HG03469 (cell line): Measurements from ENCODE around the gene MYF5.

Experiments
- ATAC-seq: cut with Tn5 transposase; IDR thresholded peaks from one replicate; pipeline ENCODE4 v1.9.1; 2021; ENCODE audit warnings: mild to moderate bottlenecking, moderate library complexity, moderate number of reproducible peaks; ENCODE audit not compliant: unreplicated experiment

MYF5 gene

GRCh38 chr12:80707126-80707829, 9.4 kb upstream of the MYF5 start, which contains the start of gene MYF6:
Gene MYF6, plus strand, starts transcription at chr12:80707634. Its CDS starts 86 bp downstream, at chr12:80707720.
- ATAC-seq = no peak

GRCh38 chr12:80707830-80708258, 8.9 kb upstream of the MYF5 start:
- ATAC-seq = no peak

GRCh38 chr12:80708259-80708974, 8.3 kb upstream of the MYF5 start:
- no peak for ATAC-seq

GRCh38 chr12:80708975-80709328, 7.8 kb upstream of the MYF5 start:
- no peak for ATAC-seq

GRCh38 chr12:80709811-80710726, 6.6 kb upstream of the MYF5 start:
- ATAC-seq = peak; percentile 64

- ATAC-seq = peak; percentile 9
These were observed 5.8 kb upstream of the MYF5 start for GRCh38 chr12:80710727-80711449.

DNA sequence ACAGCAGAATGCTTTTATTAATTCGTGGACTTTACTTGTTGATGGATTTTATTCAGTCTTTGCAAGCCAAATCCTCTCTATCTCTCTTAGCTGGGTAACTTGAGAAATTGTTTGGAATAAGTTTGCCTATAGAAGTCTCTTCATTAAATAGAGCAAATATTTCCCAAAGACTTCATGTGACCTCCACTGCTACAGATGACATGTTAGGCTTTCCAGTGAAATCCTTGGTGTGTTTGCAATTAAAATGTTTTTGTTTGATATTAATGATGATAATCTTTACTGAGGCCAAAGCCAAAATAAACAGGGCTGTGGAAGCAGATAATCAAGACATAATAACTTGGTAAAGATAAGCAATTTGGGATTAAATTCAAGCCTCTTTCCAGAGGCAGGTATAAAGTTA, 4.8 kb upstream of the MYF5 start:
- ATAC-seq = no peak

DNA sequence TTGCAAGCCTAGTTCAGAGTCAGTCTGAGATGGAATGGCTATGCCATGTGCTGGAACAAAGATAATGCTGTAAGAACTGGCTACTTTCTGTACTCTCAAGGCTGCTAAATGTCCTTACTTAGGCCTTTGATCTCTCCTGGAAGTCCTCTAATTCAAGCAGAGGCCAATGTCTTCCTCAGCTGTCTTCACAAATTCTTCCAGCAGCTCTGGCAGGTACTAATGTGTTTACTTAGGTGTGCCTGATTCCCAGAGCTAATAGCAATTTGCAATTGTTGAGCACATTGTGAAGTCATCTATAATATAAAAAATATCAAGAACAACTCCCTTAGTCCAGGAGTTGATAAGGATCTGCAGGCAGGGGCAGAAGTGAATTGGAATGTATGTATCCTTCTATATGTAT, 3.8 kb upstream of the MYF5 start:
- ATAC-seq = no peak

DNA sequence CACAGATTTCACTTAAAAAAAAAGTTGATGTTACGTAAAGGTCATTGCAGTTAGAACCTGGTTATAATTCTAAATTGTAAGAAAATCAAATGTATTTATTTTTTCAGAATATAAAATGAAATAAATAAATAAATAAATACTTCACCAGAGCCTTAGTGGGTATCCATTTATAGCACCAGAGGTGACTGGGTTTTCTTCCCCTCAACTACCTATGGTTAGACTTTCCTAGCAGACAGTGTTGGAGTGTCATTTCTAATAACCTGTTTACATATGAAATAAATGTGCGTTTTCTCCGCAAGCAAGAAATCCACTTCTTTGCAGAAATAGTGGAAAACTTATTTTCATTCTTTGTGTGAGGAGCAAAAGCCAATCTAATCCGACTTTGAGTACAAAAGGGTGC, 3.3 kb upstream of the MYF5 start:
- ATAC-seq = no peak

GRCh38 chr12:80714055-80714454, 2.7 kb upstream of the MYF5 start:
- ATAC-seq = no peak

- no peak for ATAC-seq
These were observed 1.9 kb upstream of the MYF5 start for GRCh38 chr12:80714846-80715245.

DNA sequence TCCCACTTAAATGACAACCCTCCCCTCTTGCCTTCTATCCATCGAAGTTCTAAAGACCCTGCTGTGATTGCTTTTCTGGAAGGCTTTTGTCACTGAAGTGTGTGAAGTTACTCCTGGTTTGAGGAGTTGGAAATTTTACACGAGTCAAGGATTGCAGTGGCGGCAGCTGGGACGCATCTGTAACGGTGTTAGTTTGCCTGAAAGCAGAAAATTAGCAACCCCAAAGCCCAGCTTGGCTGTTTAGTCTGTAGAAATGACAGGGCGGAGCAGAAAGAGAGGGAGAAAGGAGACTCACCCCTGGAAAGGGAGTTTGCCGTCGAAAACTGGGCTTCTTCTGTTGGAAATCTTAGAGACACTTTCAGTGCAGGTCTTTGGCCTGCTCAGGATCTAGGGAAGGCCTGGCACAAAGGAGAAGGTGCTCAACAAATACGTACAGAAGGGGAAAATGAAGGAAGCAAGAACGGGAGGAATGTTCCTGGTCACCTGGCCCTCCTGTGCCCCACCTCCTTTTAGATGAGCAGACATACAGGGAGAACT, 931 bp upstream of the MYF5 start:
- ATAC-seq = no peak

- no peak for ATAC-seq
These were observed 1.1 kb downstream of the MYF5 start for GRCh38 chr12:80717856-80718255.

DNA sequence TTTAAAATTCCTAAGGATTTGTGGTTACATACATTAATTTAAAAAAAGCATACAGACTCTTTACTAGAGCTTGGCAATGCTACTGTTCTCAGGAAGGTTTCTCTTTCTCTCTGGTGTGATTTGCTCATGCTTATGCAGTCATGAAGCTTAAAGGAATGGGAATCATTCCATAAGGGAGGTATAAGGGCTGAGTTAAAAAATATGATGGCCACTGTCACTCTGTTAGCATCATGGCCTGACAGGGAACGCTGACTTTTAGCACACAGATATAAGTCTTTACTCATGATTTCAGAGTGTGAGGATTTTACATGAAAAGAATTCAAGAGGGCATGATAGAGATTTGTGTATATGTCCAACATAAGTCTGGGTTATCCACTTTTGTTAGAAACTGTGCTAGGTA, 3.8 kb downstream of the MYF5 start:
- ATAC-seq = no peak

DNA sequence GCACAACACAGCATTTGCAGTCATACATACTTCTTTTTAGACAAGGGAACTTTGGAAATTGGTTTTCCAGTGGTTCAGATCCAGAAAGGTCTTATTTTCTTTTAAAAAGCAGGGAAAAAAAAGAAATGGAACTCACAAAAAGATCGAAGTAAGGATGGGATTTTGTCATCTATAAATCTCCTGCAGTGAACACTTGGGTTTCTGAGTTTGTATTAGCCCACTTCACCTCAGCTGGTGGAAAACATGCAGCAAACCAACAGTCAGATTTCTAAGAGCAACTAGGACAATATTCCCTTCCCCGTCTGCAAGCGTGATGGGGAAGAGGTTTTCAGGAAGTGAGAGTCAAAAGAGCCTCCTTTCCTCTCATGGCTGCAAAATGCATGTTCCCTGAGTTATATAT, 4.6 kb downstream of the MYF5 start:
- ATAC-seq = no peak

DNA sequence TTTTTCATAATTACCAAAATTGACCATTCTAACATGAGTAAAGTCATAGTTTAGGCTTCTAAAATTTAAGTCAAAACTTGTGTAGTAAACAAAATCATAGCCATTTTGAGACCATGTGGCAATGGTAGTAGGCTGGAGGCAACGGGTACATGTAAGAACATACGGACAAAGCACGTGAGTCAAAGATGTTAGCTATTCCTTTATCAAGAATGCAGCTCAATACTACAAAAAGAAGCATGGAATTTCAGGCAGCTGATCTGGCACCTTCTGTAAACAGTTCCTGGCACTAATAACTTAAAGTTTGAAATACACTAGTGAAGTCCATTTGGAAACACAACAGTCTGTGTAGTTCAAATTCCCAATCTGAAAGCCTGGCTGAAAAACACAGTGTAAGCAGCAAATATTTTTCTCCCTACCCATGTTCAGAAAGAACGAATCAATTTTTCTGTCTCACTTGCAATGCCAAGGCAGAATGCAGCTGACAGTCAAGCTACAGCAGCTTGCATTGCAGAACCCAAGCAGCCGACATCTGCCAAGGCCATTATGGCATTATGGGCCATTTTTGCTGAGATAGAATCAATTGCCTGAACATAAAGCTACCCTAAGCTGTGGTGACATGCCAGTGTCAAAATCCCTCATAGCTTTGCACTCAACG, 29.3 kb downstream of the MYF5 start:
- ATAC-seq = no peak

- ATAC-seq = no peak
These were observed 31.1 kb downstream of the MYF5 start for GRCh38 chr12:80747800-80748199.

DNA sequence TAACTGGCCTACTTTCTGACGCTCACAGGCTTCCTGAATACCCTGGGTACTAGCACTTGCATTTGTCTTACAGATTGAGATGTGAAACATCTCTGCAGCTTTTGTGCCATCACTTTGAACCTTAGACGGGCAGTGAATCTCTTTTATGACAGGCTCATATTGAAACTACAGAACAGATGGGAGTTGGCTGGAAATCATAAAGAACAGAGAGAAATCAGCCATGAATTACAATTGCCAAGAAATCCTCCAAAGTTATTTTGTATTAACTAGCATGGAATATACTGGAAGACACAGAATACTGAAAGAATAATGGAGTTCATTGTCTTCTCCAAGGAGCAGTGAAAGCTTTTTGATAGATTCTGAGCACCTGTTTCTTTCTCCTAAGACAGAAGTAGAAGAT, 32.7 kb downstream of the MYF5 start:
- ATAC-seq = no peak

- ATAC-seq = no peak
These were observed 35.8 kb downstream of the MYF5 start for GRCh38 chr12:80752464-80752863.

- ATAC-seq = no peak
These were observed 37.6 kb downstream of the MYF5 start for GRCh38 chr12:80754274-80754673.
